Panc1 (cell line): Measurements from ENCODE around the gene SYNDIG1L. TPM values are rescaled to one million over a fixed set of nuclear protein-coding genes. Genes with fewer than 3 reads are reported as not detected.
"Not testable (repeated sequence)": the region's sequence is repeated elsewhere in the genome, so short reads cannot be mapped to it uniquely, and the experiment has no call there.

Experiments
- ATAC-seq: fragments of 200-7000 bp; cut with Tn5 transposase; 2 replicates; pipeline ENCODE4 v1.9.1; 2020; ENCODE audit warnings: mild to moderate bottlenecking, moderate library complexity
- BruUV-seq: library from RNA; stranded (reverse); fragments of 400-500 nt; replicated peaks from 2 replicates; lab custom pipeline; 2021; lab: Mats Ljungman, UMichigan
- CTCF ChIA-PET: fragments of 300-600 bp; sonication (Branson Sonifier 250); formaldehyde crosslinking; loops from one replicate; lab custom pipeline; 2022; ENCODE audit warnings: antibody characterized with exemption; lab: Charles Lee
- POLR2A ChIA-PET: fragments of 300-600 bp; sonication (Branson Sonifier 250); formaldehyde crosslinking; loops from one replicate; lab custom pipeline; 2022; ENCODE audit warnings: antibody characterized with exemption; lab: Charles Lee
- DNase-seq: peaks from one replicate; pipeline ENCODE4 v3.0.0-alpha.2; 2010; ENCODE audit warnings: low read depth, low spot score
- H3K27ac ChIP-seq: 2 replicates; pipeline ENCODE4 v1.5.1; 2011; ENCODE audit warnings: mild to moderate bottlenecking, low read length, inconsistent platforms
- H3K27me3 ChIP-seq: fragments of 200-500 bp; sonication (Bioruptor generic); 2 replicates; pipeline ENCODE4 v1.6.0; 2014; ENCODE audit warnings: low read length, inconsistent platforms; ENCODE audit not compliant: control insufficient read depth, insufficient read depth
- H3K36me3 ChIP-seq: fragments of 200-500 bp; sonication (Bioruptor generic); 2 replicates; pipeline ENCODE4 v1.5.1; 2014; ENCODE audit warnings: inconsistent platforms, mild to moderate bottlenecking, low read length, moderate library complexity; ENCODE audit not compliant: control insufficient read depth, insufficient read depth
- H3K4me1 ChIP-seq: 2 replicates; pipeline ENCODE4 v1.5.1; 2011; ENCODE audit warnings: inconsistent platforms, mild to moderate bottlenecking, low read length, moderate library complexity; ENCODE audit not compliant: control insufficient read depth, insufficient read depth
- H3K4me3 ChIP-seq, 2 experiments: 2 replicates each; pipeline ENCODE4 v1.5.1; 2011 to 2012; ENCODE audit warnings: low read depth in 2 of 2, low read length in 2 of 2, mild to moderate bottlenecking in 2 of 2, inconsistent platforms in 1 of 2, moderate library complexity in 1 of 2
- H3K9me3 ChIP-seq: fragments of 200-500 bp; sonication (Bioruptor generic); 2 replicates; pipeline ENCODE4 v1.5.1; 2014; ENCODE audit warnings: low read depth, mild to moderate bottlenecking, inconsistent platforms, low read length, moderate library complexity; ENCODE audit not compliant: control insufficient read depth, insufficient read depth
- POLR2AphosphoS5 ChIP-seq: IDR thresholded peaks from 2 replicates; pipeline ENCODE4 v1.6.1; 2012; ENCODE audit warnings: mild to moderate bottlenecking, low read depth, low read length, moderate library complexity
- SIN3A ChIP-seq: IDR thresholded peaks from 2 replicates; pipeline ENCODE4 v1.6.1; 2012; ENCODE audit warnings: low read depth, mild to moderate bottlenecking, low read length, moderate library complexity, borderline replicate concordance; ENCODE audit not compliant: insufficient read depth
- TCF7L2 ChIP-seq: IDR thresholded peaks from 2 replicates; pipeline ENCODE4 v1.6.1; 2011; ENCODE audit warnings: mild to moderate bottlenecking, low read depth, low read length, inconsistent platforms
- in situ Hi-C: cut with HindIII; loops from 2 replicates; pipeline ENCODE4 v1.10.0; 2016; ENCODE audit warnings: low sequenced_read_pairs, low pct_unique_long_range_greater_than_20kb
- intact Hi-C: fragments of 100-400 bp; cut with micrococcal nuclease; formaldehyde crosslinking; loops from one replicate; pipeline ENCODE4 v1.10.0; 2022; ENCODE audit not compliant: unreplicated experiment
- total RNA-seq: library from RNA; stranded (reverse); gene quantifications from one replicate; pipeline ENCODE4 v1.2.1, GENCODE V29; 2021; ENCODE audit not compliant: unreplicated experiment
- TF ChIP-seq, protein P1 (sequence below), 2 experiments: IDR thresholded peaks; 2 replicates each; pipeline ENCODE4 v1.6.1; 2011 to 2012; ENCODE audit warnings: low read depth in 2 of 2, control low read depth in 1 of 2, low read length in 1 of 2, mild to moderate bottlenecking in 1 of 2, moderate library complexity in 1 of 2; ENCODE audit not compliant: insufficient read depth in 1 of 2
- TF ChIP-seq, protein P2 (sequence below): fragments of 450-650 bp; IDR thresholded peaks from 2 replicates; pipeline ENCODE4 v1.5.1; 2017; ENCODE audit warnings: mild to moderate bottlenecking

Gene SYNDIG1L
- total RNA-seq, 1 experiment from 2014 or later, result not detected

DNA sequence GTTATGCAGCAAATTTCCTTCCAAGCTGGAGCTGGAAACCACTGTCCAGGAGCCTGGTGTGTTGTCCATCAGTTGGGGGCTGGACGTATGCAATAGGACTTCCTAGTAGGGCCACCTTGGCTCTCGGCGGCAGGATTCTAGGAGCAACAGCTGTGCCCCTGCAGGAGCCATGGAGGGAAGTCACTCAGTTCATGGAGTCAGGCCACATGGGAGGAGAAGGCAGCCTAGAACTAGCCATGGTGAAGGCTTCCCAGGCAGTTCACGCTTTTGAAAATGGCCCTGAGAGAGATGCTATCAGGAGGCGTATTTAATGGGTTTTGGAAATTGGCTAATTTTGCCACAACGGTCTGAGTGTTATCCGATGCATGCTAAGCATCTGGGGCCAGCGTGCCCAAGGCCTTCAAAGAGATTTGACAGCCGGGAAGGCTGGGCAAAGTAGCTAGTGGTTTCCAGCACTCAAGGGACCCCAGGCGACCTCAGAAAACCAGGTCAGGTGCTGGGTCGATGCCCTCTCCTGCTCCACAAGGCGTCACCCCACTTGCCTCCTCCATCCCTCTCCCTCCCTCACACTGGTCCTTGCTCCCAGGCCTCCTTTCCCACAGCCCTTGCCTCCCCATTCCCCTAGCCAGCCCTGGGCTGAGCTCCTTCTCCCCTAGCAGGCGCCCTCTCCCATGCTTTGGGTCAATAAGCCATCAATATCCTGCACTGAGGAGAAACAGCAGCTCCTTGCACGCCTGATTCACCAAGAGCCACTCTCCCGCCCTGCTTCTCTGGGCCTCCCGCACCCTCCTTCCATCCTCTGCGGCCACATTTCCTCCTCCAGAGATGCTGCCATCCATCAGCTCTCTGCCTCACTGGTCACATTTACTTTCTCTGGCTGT is 30.9 kb upstream of the SYNDIG1L start:
- Histone ChIP-seq H3K27me3 (no peaks in the 10 kb centered on the region), H3K27ac (no peak overlapping the region), H3K9me3 (no peaks in the 10 kb centered on the region), H3K4me1 (no peaks in the 10 kb centered on the region), H3K36me3 (no peaks in the 10 kb centered on the region), H3K4me3 (no peak overlapping the region)
- no TSS peak for BruUV-seq
- DNase-seq, result no peak
- ChIA-PET CTCF (interaction anchor here (0.6 kb wide), 1 partner anchor 24 kb away, joined by 3 read pairs; no protein-coding TSS in a partner anchor), POLR2A (interaction anchor here (0.5 kb wide), 1 partner anchor 34 kb away, joined by 8 read pairs; no protein-coding TSS in a partner anchor)
- intact Hi-C loops, result no loop called here
- in situ Hi-C loops, result no loop called here
- TF ChIP-seq TCF7L2 (no peak), SIN3A (no peak), POLR2AphosphoS5 (no peak)
- TF ChIP-seq, protein P1, sequence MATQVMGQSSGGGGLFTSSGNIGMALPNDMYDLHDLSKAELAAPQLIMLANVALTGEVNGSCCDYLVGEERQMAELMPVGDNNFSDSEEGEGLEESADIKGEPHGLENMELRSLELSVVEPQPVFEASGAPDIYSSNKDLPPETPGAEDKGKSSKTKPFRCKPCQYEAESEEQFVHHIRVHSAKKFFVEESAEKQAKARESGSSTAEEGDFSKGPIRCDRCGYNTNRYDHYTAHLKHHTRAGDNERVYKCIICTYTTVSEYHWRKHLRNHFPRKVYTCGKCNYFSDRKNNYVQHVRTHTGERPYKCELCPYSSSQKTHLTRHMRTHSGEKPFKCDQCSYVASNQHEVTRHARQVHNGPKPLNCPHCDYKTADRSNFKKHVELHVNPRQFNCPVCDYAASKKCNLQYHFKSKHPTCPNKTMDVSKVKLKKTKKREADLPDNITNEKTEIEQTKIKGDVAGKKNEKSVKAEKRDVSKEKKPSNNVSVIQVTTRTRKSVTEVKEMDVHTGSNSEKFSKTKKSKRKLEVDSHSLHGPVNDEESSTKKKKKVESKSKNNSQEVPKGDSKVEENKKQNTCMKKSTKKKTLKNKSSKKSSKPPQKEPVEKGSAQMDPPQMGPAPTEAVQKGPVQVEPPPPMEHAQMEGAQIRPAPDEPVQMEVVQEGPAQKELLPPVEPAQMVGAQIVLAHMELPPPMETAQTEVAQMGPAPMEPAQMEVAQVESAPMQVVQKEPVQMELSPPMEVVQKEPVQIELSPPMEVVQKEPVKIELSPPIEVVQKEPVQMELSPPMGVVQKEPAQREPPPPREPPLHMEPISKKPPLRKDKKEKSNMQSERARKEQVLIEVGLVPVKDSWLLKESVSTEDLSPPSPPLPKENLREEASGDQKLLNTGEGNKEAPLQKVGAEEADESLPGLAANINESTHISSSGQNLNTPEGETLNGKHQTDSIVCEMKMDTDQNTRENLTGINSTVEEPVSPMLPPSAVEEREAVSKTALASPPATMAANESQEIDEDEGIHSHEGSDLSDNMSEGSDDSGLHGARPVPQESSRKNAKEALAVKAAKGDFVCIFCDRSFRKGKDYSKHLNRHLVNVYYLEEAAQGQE (IDR thresholded peaks at IDR 0.05; ENCODE audit: insufficient read depth in 1 of 2, low read depth in 2 of 2, low read length in 1 of 2), result no peak
- TF ChIP-seq, protein P2, sequence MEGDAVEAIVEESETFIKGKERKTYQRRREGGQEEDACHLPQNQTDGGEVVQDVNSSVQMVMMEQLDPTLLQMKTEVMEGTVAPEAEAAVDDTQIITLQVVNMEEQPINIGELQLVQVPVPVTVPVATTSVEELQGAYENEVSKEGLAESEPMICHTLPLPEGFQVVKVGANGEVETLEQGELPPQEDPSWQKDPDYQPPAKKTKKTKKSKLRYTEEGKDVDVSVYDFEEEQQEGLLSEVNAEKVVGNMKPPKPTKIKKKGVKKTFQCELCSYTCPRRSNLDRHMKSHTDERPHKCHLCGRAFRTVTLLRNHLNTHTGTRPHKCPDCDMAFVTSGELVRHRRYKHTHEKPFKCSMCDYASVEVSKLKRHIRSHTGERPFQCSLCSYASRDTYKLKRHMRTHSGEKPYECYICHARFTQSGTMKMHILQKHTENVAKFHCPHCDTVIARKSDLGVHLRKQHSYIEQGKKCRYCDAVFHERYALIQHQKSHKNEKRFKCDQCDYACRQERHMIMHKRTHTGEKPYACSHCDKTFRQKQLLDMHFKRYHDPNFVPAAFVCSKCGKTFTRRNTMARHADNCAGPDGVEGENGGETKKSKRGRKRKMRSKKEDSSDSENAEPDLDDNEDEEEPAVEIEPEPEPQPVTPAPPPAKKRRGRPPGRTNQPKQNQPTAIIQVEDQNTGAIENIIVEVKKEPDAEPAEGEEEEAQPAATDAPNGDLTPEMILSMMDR, result no peak
- no peak for ATAC-seq

DNA sequence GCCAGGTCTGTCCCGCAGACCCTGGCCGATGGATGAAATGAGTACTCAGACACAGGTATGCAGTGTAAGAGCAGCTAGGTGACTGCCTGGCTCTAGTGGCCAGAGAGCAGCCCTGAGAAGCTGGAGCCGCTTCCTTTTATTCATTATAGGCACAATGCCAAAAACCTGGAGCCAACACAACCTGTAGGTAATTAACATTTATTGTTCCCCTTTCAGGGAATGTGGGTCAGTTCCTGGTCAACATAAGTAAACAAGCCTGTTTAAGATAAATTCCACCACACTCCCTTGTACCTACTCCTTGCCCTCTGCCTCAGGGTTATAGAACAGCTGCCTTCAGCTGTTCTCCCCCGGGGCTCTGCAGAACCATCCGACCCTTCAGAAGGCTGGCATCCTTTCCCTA is 28.4 kb upstream of the SYNDIG1L start:
- in situ Hi-C loops, CTCF ChIA-PET, H3K9me3 ChIP-seq, POLR2A ChIA-PET, intact Hi-C loops, H3K27ac ChIP-seq, H3K36me3 ChIP-seq, DNase-seq, ATAC-seq, H3K4me3 ChIP-seq, H3K27me3 ChIP-seq, BruUV-seq, H3K4me1 ChIP-seq: not testable (repeated sequence)

DNA sequence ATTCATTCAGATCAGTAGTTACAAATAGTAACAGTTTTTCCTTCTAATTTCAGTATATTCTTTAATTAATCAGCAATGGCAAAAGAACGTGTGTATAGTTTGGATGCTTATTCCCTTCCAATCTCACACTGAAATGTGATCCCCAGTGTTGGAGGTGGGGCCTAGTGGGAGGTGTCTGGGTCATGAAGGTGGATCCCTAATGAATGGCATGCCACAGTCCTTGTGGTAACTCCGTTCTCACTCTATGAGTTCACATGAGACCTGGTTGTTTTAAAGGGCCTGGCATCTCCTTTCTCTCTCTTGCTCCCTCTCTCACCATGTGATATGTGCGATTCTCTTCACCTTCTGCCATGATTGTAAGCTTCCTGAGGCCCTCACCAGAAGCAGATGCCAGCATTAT is 18.9 kb upstream of the SYNDIG1L start:
- intact Hi-C loops (no loop called here), in situ Hi-C loops (no loop called here)
- ATAC-seq (no peak), DNase-seq (no peak)
- Histone ChIP-seq H3K4me3 (no peak overlapping the region), H3K9me3 (no peaks in the 10 kb centered on the region), H3K27me3 (peaks cover 9% of the 10 kb centered on the region), H3K36me3 (no peaks in the 10 kb centered on the region), H3K27ac (no peak overlapping the region), H3K4me1 (no peaks in the 10 kb centered on the region)
- TF ChIP-seq, protein P1 (IDR thresholded peaks at IDR 0.05; ENCODE audit: insufficient read depth in 1 of 2, low read depth in 2 of 2, low read length in 1 of 2), result no peak
- no peak for TF ChIP-seq POLR2AphosphoS5
- TF ChIP-seq TCF7L2, result no peak
- TF ChIP-seq SIN3A, result no peak
- TF ChIP-seq, protein P2, result no peak
- BruUV-seq, result no TSS peak
- ChIA-PET CTCF (no interaction called here), POLR2A (no interaction called here)
